ENCODE results near the gene HSP90B1. TPM values are rescaled to one million over a fixed set of nuclear protein-coding genes. Genes with fewer than 3 reads are reported as not detected.

Gene HSP90B1
- total RNA-seq, 1 donor from 2014 or later: 427 TPM

Other genes with a start within 250 kb of the HSP90B1 start
- gene NT5DC3, start 89.2 kb upstream of the HSP90B1 start, total RNA-seq: 13.2 and 14.2 TPM in 2 replicates
- 80.4 and 81.6 TPM in 2 replicates for gene TDG, start 35.5 kb downstream of the HSP90B1 start, total RNA-seq
- 0.13 TPM in 1 of 2 replicates, not detected in the other for gene GLT8D2, start 119.8 kb downstream of the HSP90B1 start, total RNA-seq
- gene HCFC2, start 134.1 kb downstream of the HSP90B1 start, total RNA-seq: 8.5 and 8.9 TPM in 2 replicates
- gene NFYB, start 207.8 kb downstream of the HSP90B1 start, total RNA-seq: 25.0 and 25.2 TPM in 2 replicates

Data from activated T-helper 1 cell treated with anti-CD3 and anti-CD28 coated beads, Interleukin-12 subunit alpha, Interleukin-12 subunit beta, Interleukin-2, Interleukin-4 antibody, amounts not matched to agents 30 ng/mL and 10 ng/mL and 1 ng/mL, durations not matched to agents 14 hours and 24 hours and 36 hours (primary cell).